ENCODE measurements around the gene CTNNA3.

CTNNA3 gene

GRCh38 chr10:66218981-66219587 is 1476.9 kb downstream of the CTNNA3 start:
- TF ChIP-seq ZNF426 (tag by site-specific recombination; IDR thresholded peaks at IDR 0.05), result no peak
- TF ChIP-seq ZNF544 (tag by site-specific recombination; IDR thresholded peaks at IDR 0.05), result no peak
- no peak for TF ChIP-seq ZBTB49 (tag by site-specific recombination; IDR thresholded peaks at IDR 0.05; ENCODE audit: low read depth)
- TF ChIP-seq ZNF518A (tag by site-specific recombination; conservative IDR thresholded peaks at IDR 0.05; ENCODE audit: low read depth), result no peak
- TF ChIP-seq ZNF514 (tag by site-specific recombination; IDR thresholded peaks at IDR 0.05), result no peak
- no peak for TF ChIP-seq ZNF114 (tag by site-specific recombination; IDR thresholded peaks at IDR 0.05)
- TF ChIP-seq KLF7 (tag by site-specific recombination; IDR thresholded peaks at IDR 0.05; ENCODE audit: borderline replicate concordance), result no peak
- TF ChIP-seq ZNF10 (tag by site-specific recombination; IDR thresholded peaks at IDR 0.05), result no peak
- no peak for TF ChIP-seq ZNF704 (tag by site-specific recombination; IDR thresholded peaks at IDR 0.05)
- no peak for TF ChIP-seq ZNF184 (tag by site-specific recombination; IDR thresholded peaks at IDR 0.05)
- no peak for TF ChIP-seq KLF10 (tag by site-specific recombination; IDR thresholded peaks at IDR 0.05)
- no peak for TF ChIP-seq ZNF335 (tag by site-specific recombination; conservative IDR thresholded peaks at IDR 0.05)
- no peak for TF ChIP-seq ZNF26 (tag by site-specific recombination; IDR thresholded peaks at IDR 0.05)
- no peak for TF ChIP-seq ZNF596 (tag by site-specific recombination; IDR thresholded peaks at IDR 0.05)
- no peak for TF ChIP-seq ZNF211 (tag by site-specific recombination; IDR thresholded peaks at IDR 0.05; ENCODE audit: low read depth)
- TF ChIP-seq ZNF629 (tag by site-specific recombination; IDR thresholded peaks at IDR 0.05), result no peak
- no peak for TF ChIP-seq AEBP2 (tag by site-specific recombination; IDR thresholded peaks at IDR 0.05; ENCODE audit: borderline replicate concordance)
- TF ChIP-seq GLI2 (tag by site-specific recombination; IDR thresholded peaks at IDR 0.05; ENCODE audit: borderline replicate concordance, low read depth), result no peak
- no peak for TF ChIP-seq GFI1B (tag by site-specific recombination; IDR thresholded peaks at IDR 0.05)
- no peaks in the 10 kb centered on the region for H3K4me1 ChIP-seq (ENCODE audit: control insufficient read depth, insufficient read depth, low read length)
- H3K36me3 ChIP-seq (ENCODE audit: control insufficient read depth in 2 of 2, insufficient read depth in 1 of 2, low read length in 2 of 2), result no peaks in the 10 kb centered on the region
- ChIA-PET POLR2A (no interaction called here), CTCF (no interaction called here)
- H3K4me3 ChIP-seq (ENCODE audit: low read depth, low read length), result no peak overlapping the region
- H3K27ac ChIP-seq (ENCODE audit: extremely low read depth, low read depth, low read length), result no peak overlapping the region
- H3K9me3 ChIP-seq (ENCODE audit: control insufficient read depth, insufficient read depth, low read depth, low read length), result no peaks in the 10 kb centered on the region
